Endothelial cell (in vitro differentiated cells): ENCODE measurements around the gene PCSK5. TPM values are rescaled to one million over a fixed set of nuclear protein-coding genes. Genes with fewer than 3 reads are reported as not detected.

Experiments used
- DNase-seq: peaks from one replicate; pipeline ENCODE4 v3.0.0; 2021; ENCODE audit warnings: low spot score
- H3K27ac Mint-ChIP-seq: one replicate; pipeline ENCODE4 v1.8.0; 2021; ENCODE audit warnings: mixed read lengths, inconsistent platforms; ENCODE audit not compliant: unreplicated experiment
- H3K27me3 Mint-ChIP-seq: one replicate; pipeline ENCODE4 v1.8.0; 2021; ENCODE audit warnings: mild to moderate bottlenecking, moderate library complexity, mixed read lengths, inconsistent platforms; ENCODE audit not compliant: unreplicated experiment
- H3K36me3 Mint-ChIP-seq: one replicate; pipeline ENCODE4 v1.8.0; 2021; ENCODE audit warnings: mild to moderate bottlenecking, low read depth, mixed read lengths, inconsistent platforms; ENCODE audit not compliant: unreplicated experiment
- H3K4me1 Mint-ChIP-seq: one replicate; pipeline ENCODE4 v1.8.0; 2021; ENCODE audit warnings: mild to moderate bottlenecking, mixed read lengths, inconsistent platforms; ENCODE audit not compliant: unreplicated experiment
- H3K4me3 Mint-ChIP-seq: one replicate; pipeline ENCODE4 v1.8.0; 2021; ENCODE audit warnings: mild to moderate bottlenecking, mixed read lengths, inconsistent platforms; ENCODE audit not compliant: unreplicated experiment
- H3K9me3 Mint-ChIP-seq: one replicate; pipeline ENCODE4 v1.8.0; 2021; ENCODE audit warnings: mixed read lengths, inconsistent platforms; ENCODE audit not compliant: unreplicated experiment
- total RNA-seq: library from RNA; stranded (reverse); fragmentation: NEBNext Ultra II Directional; extraction: Animal tissue kit (Norgen Biotek cat#: 25700); gene quantifications from one replicate; pipeline ENCODE4 v1.2.1, GENCODE V29; 2021; ENCODE audit not compliant: unreplicated experiment
- TF ChIP-seq, protein P1 (sequence below): fragments of 200-600 bp; sonication (generic); IDR thresholded peaks from one replicate; pipeline ENCODE4 v1.5.0; 2021; ENCODE audit warnings: antibody characterized with exemption; ENCODE audit not compliant: unreplicated experiment

Gene PCSK5
- total RNA-seq, 1 donor from 2014 or later = 3.1 TPM

DNA sequence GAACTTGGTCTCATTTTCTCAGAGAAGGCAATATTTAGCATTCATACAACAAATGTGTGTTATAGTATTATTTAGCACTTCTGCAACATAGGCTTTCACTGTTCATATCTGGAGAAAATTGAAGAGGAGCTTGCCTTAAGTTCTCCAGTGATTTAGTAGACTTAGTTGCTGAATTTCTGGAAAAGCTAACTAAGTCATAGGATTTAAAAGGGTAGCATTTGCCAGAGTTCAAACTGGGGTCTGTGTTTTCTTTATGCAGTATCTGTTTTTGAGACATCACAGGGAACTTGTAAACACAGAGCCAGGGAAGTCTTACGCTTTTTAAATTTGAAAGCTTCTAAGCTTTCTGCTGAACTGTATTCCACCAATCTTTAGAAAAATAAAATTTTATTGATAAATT lies 8.7 kb upstream of the PCSK5 start:
- no peak overlapping the region for H3K27ac Mint-ChIP-seq
- H3K36me3 Mint-ChIP-seq = no peaks in the 10 kb centered on the region
- no peaks in the 10 kb centered on the region for H3K9me3 Mint-ChIP-seq

GRCh38 chr9:75885652-75886051 lies 4.8 kb upstream of the PCSK5 start:
- DNase-seq = no peak
- H3K36me3 Mint-ChIP-seq = peaks cover 4% of the 10 kb centered on the region
- H3K4me3 Mint-ChIP-seq = no peak overlapping the region
- TF ChIP-seq, protein P1, sequence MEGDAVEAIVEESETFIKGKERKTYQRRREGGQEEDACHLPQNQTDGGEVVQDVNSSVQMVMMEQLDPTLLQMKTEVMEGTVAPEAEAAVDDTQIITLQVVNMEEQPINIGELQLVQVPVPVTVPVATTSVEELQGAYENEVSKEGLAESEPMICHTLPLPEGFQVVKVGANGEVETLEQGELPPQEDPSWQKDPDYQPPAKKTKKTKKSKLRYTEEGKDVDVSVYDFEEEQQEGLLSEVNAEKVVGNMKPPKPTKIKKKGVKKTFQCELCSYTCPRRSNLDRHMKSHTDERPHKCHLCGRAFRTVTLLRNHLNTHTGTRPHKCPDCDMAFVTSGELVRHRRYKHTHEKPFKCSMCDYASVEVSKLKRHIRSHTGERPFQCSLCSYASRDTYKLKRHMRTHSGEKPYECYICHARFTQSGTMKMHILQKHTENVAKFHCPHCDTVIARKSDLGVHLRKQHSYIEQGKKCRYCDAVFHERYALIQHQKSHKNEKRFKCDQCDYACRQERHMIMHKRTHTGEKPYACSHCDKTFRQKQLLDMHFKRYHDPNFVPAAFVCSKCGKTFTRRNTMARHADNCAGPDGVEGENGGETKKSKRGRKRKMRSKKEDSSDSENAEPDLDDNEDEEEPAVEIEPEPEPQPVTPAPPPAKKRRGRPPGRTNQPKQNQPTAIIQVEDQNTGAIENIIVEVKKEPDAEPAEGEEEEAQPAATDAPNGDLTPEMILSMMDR = no peak
- no peak overlapping the region for H3K27ac Mint-ChIP-seq
- H3K9me3 Mint-ChIP-seq = no peaks in the 10 kb centered on the region
- no peaks in the 10 kb centered on the region for H3K27me3 Mint-ChIP-seq
- H3K4me1 Mint-ChIP-seq = peaks cover 3% of the 10 kb centered on the region

More for the DNA sequence above, 8.7 kb upstream of the PCSK5 start:
- Mint-ChIP-seq H3K27me3 (no peaks in the 10 kb centered on the region), H3K4me3 (no peak overlapping the region), H3K4me1 (no peaks in the 10 kb centered on the region)
- no peak for DNase-seq
- TF ChIP-seq, protein P1 = no peak

DNA sequence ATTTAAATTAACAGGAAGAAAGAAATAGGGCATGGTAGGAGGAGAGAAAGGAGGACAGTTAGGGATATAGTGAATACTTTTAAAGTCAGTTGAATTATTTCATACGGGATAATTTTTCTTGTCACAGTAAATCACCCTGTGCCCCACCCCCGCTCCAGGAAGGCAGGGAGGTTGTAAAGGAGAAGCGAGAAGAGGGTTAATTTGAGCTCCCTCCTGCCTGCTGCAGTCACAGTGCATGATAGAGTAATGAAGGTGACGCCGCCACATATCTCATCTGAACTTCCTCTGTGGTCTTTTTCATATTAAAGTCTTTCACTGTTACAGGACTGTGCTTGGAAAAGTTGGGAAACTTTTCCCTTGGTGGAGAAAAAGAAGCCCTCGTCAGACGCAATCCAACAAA lies 896 bp upstream of the PCSK5 start:
- TF ChIP-seq, protein P1 = no peak
- H3K27ac Mint-ChIP-seq = peak overlapping the region; percentile 51
- no peaks in the 10 kb centered on the region for H3K9me3 Mint-ChIP-seq
- no peaks in the 10 kb centered on the region for H3K27me3 Mint-ChIP-seq
- peaks cover 4% of the 10 kb centered on the region for H3K36me3 Mint-ChIP-seq
- peak overlapping the region; percentile 95 for H3K4me3 Mint-ChIP-seq
- peaks cover 15% of the 10 kb centered on the region for H3K4me1 Mint-ChIP-seq
- DNase-seq = no peak

DNA sequence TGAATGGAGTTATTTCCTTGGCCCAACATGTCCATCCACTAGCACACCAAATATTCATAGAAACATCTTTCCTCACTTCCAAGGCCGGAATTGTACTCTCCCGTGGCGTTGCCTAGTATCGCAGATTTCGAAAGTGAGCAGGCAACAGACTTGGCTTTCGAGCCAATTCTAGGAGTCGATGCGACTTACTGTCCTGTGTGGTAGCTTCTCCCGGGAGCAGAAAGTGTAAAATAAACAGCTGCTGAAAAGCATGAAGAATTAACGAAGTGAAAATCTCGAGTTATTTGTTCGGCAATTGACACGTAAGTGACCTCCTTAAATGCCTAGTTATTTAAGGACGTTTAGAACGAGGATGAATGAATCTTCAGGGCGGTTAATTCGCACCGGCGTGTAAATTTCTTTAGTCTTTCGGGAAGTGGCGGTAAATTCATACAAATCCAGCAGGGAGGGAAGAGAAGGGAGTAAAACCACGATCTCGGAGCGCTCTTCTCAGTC lies 449 bp upstream of the PCSK5 start:
- Mint-ChIP-seq H3K4me1 (peaks cover 15% of the 10 kb centered on the region), H3K27me3 (no peaks in the 10 kb centered on the region)

DNA sequence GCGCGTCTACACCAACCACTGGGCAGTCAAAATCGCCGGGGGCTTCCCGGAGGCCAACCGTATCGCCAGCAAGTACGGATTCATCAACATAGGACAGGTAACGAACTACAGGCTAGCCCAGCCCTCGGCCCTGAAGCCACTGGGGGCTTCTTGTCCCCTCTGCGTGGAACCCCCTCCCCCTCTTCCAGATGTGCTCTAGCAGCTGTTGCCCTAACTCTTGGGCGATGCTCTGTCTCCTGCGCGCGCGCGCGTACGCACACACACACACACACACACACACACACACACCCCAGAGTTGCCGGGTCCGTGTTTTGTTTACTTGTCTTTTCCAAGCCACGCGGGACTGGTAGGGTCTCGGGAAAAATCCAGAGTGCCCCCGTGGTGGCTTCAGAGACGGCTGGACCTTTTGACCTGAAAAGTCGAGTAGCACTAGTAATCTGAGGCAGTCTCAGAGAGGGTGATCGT lies 836 bp downstream of the PCSK5 start:
- peak overlapping the region; percentile 97 for H3K4me3 Mint-ChIP-seq
- TF ChIP-seq, protein P1 = no peak
- H3K4me1 Mint-ChIP-seq = peaks cover 15% of the 10 kb centered on the region
- H3K27ac Mint-ChIP-seq = peak overlapping the region; percentile 49
- DNase-seq = peak; percentile 28
- peaks cover 4% of the 10 kb centered on the region for H3K36me3 Mint-ChIP-seq
- no peaks in the 10 kb centered on the region for H3K27me3 Mint-ChIP-seq
- no peaks in the 10 kb centered on the region for H3K9me3 Mint-ChIP-seq

More for the DNA sequence above, 449 bp upstream of the PCSK5 start:
- peaks cover 4% of the 10 kb centered on the region for H3K36me3 Mint-ChIP-seq
- TF ChIP-seq, protein P1 = no peak
- peak overlapping the region; percentile 51 for H3K27ac Mint-ChIP-seq
- peak; percentile 19 for DNase-seq
- peak overlapping the region; percentile 95 for H3K4me3 Mint-ChIP-seq
- no peaks in the 10 kb centered on the region for H3K9me3 Mint-ChIP-seq
